Mucosa of gallbladder (tissue), 1 donor: Measurements from ENCODE around the gene CNKSR3. TPM values are rescaled to one million over a fixed set of nuclear protein-coding genes. Genes with fewer than 3 reads are reported as not detected.

Experiments
- DNase-seq: peaks from one replicate; pipeline ENCODE4 v3.0.0-alpha.2; 2020; ENCODE audit warnings: low spot score
- total RNA-seq: library from RNA; stranded (reverse); gene quantifications from one replicate; pipeline ENCODE4 v1.2.1, GENCODE V29; 2021
- donor health status: DM: no; HTN: no; CAD: no.

Gene CNKSR3
- total RNA-seq, 1 donor from 2014 or later = 39.0 TPM

DNA sequence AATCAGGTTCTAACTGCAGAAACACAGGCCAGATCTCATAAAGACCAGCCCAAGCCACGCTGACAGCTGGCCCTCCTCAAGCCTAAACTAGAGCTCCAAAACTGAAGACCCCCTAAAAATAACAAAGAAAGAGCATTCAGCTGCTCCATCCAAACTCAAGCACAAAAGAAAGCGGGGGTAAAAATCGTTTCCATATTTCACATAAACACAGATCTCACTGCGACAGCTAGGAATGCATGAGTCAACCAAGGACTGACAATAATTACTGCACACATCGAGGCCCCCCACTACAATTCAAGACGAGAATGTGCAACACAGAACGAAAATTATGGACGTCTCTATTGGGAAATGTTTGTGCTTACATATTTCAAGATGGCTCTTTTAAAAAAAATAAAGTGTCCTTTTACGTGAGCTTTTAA lies 31.1 kb downstream of the CNKSR3 start:
- no peak for DNase-seq

DNA sequence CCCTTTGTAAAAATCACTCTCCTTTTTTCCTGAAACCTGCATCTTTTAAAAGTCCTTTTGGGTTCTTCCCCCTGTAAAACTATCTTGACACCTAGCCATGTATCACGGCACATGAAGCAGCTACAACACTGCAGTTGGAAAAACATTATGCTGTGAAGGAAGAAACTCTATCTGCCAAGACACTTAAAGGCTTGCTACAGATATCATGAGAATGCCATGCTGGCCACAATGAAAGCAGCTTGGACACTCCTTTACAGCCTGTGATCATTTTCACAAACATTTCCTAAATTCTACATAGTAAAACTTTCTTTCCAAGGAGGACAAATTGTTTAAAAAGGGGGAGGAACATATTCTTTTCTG lies 31.8 kb downstream of the CNKSR3 start:
- DNase-seq = no peak

DNA sequence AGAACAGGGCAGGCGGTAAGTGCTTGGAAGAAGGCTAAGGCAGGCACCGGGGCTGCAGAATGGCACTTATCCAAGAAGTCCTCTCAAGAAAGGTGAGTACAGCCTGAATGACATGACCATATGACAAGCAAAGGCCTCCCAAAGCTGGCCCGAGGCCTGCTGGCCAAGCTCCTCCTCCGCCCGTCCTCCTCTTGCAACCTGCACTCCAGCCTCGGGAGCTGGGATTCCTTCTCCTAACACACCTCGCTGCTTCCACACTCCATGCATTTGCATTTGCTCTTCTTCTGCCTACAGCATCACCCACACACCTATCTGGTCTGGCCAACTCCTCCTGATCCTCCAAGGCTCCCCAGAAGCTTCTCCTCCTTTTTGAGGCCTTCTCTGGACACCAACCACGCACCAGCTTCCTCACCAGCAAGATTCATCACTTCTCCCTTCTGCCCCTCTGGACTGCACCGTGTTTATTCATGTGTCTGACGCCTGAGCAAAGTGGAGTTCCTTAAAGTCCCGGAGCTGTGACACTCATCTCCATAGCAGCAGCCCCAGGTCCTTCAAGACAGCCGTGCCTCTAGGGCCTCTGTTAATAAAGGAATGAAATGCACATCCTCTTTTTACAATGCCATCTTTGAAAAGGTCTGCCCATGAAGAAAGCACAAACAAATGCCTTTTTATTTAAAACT lies 32.3 kb downstream of the CNKSR3 start:
- no peak for DNase-seq

DNA sequence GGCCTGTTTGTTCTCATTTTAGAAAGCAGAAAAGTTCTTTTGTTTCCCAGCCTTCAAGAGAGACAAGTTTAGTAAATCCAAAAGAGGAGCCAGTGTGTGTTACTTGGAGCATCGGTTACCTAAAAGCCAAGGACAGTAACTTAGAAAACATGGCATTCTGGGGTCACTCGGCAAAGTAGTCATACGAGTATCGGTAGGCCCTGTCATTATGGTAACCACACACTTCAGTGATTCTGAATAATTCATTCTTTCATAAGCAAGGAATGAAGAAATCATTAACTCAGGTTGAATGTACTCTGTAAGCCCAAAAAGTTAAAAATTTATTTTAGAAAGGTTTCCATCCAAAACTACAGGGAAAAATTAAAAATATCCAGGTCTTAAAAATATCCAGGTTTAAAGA lies 34.0 kb downstream of the CNKSR3 start:
- DNase-seq = no peak

DNA sequence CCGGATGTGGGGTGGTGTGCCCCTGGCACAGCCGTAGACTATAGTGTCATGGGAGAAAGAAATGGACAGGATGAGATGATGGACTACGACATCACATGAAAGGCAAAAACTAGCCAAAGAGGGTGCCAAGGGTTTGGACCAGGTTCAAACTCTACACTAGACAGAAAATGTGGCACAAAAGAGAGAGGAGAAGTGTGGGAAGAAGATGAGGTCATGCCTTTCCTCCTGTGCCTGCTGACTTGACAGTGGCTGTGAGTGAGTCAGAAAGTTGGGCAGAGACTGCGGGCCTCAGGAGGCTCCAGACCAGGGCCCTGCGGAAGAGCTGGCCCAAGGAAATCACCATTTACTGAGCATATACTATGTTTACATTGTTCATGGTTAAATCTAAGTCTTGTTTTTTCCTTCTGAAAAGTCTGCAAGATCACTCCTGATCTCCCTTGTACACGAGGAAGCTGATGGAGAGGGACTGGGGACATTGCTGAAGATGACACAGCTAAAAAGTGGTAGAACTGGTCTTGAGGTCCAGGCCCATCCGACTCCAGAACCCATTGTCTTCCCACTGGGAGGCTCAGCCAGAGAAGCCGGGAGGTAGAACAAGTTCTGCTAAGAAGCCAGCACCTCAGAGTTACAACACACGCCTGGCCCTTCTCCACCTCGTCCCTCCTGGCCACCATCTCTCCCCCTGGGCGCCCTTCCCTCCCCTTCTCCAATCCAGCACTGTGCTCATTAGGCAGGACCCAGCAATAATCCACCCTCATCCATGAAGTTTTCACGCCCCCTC lies 35.6 kb downstream of the CNKSR3 start:
- no peak for DNase-seq

DNA sequence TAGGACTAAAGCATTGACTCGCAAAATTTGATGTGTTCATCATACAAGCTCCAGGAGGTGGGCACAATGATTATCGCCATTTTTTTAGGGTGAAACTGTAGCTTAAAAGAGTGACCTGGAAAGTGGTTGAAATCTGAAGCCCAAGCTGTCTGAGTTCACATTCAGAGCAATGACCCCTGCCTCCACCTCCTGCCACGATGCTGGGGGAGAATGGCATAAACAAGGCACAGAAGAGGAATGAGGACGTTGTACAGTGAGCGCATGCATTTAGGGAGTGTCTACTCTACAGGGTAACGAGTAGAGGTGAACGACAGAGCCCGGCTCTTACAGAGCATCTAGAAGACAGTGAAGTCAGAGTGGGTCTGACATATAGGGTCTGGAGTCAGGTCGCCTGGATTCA lies 37.2 kb downstream of the CNKSR3 start:
- no peak for DNase-seq

DNA sequence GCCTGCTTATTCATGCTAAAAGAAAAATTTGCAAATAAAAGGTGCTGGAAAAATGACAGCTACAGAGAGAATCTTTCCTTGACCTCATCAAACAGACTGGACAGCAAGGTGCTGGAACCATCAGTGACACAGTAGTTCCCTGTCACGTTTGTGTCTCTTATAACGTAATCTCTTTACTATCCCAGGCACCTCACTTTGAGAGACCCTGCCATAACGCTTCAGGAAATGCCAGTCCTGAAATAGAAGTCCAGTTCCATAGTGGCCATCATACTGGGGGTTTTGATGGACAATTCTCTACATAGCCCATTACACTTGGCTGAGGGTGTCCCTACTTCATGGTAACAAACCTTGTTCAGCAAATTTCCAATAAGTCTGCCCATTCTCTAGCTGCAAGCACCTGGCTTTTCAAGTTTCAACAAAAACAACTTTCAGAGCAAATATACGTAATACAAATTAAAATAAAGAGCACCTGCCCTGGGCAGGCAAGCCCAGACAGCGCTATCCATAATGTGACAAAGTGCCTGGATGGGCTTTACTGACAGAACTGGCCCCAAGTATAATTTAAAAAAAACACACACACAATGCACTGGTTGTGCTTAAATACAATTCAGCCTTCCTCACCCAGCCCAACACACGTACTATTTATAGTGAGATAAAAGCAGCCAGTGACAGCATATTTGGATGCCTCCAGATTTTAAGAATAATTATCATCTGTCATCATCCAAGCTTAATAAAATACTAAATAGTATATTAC lies 38.7 kb downstream of the CNKSR3 start:
- DNase-seq = no peak

DNA sequence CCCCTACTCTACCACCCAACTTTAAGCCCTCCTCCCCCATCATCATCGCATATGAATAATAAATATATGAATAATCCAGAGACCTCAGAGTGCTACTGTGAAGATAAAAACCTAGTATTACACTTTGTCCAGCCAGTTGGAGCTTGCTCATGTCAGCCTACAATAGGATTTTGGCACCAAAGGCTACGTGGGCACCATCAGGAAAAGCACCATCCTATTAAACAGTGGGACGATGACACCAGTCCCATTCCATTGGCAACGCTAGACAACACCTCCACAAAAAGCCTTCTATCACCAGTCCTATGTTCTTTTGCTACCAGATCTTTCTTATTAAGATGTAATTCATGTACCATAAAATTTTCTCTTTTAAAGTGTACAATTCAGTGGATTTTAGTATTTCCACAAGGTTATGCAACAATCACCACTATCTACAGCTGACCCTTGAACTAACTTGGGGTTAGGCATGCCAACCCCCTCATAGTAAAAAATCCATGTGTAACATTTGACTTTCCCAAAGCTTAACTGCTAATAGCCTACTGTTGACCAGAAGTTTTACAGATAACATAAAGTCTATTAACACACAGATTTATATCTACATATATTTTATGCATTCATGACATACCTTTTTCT lies 41.1 kb downstream of the CNKSR3 start:
- no peak for DNase-seq

DNA sequence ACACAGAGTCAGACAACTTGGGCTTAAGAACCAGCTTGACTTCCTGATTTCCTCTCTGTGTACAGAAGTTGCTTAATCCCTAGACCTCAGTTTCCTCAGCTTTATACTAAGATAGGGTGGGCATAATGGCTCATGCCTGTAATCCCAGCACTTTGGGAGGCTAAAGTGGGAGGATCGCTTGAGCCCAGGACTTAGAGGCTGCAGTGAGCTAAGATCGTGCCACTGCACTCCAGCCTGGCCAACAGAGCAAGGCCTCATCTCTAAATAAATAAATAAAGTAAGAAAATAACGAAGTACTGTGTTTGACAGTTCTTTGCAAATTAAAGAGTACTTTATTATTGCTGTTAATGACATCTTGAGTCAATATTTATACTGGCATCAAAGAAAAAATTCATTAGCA lies 41.7 kb downstream of the CNKSR3 start:
- DNase-seq = no peak

DNA sequence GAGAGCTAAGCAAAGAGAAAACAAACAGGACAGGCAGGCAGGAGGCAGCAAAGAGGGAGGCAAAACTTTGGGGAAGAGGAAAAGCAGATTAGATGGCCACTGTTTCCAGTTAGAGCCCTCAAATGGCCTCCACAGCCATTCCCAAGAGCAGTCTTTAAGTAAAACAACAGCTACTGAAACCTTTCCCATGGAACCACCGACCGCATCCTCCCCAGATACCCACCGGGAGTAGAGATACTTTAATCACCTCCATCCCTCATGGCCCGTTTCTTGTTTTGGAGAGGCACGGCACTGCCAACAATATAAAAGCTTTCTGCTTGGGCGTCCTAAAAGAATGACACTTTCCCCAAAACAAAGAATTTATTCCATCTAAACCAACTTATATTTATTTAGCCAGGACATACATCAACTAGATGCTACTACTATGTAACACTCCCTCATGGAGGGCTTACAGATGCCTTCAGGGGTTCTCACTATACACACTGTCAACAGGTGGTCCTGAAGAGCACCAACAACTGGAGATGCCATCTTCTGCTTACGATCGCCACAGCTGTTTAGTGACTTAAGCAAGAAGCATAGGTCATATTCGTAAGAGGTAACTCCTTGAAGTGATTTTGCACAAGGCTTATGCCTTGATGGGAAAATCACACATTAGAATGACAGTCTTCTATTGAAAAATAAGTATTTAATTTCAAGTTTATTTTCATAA lies 43.4 kb downstream of the CNKSR3 start:
- DNase-seq = no peak

DNA sequence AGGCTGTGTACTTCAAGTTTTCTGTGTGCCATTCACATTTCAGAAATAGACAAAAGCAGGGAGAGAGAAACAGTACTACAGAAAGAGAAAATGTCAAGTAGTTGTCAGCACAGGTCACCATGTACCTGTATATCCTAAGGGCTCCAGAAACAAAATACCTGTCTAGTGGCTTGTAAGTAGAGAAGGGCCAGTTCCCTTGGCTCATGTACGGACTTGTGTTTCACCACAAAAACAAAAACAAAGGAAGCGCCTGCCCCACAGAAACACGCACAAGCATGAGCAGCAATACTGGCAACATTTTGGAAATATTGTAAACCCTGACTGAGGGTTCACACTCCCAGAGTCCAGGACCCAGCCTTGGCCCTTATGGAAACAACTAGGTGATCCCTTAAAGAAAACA lies 44.3 kb downstream of the CNKSR3 start:
- DNase-seq = no peak

DNA sequence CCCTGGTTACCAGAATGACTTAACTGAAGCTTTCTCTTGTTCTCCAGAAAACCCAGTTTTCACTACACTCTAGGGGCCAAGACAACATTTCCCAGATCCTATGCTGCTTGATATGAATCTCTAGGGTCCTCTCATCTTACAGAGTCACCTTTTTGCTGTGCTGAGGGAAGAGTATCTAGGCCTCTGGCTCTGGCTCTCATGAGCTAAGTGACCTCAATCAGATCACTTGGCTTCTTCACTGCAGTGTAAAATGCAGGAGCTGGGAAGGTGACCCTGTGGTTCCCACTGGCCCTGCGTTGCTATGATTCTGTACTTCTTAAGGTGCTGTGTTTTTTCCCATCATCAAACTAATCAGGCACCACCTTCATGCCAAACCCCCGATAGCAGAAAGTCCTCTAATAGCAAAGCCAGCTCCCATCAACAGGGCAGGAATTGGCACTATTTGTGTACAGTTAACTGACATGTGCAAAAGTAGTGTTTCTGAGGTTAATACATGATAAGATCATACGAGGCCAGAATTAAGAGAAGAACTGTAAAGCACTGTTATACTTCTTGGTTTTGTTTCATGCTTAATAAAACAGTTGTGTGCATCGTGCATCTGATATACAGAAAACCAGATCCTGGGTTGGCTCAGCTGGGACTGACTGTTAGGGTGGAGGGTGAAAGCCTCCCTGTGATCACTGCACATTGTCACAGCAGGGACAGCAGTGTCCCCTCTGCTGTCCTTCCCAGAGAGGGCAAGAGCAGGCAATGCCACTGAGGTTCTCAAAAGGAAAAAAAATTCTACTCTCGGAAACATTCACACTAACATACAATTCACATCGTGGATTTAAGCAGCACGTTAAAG lies 46.7 kb downstream of the CNKSR3 start:
- no peak for DNase-seq

DNA sequence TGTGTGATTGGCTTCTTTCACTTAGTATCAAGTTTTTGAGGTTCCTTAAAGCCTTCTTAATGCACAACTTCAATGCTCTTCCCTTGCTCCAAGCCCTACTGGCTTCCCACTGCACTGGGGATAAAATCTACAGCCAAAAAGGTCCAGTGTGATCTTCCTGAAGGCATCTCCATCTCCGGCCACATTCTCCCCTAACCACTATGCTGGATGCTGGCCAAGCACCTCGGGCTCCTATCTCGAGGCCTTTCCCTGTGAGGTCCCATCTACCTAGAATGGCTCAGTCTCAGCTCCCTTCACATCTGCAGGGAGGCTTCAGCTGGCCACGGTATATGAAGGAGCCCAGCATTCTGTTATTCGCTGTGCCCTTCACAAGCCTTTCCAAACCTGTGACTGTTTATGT lies 48.1 kb downstream of the CNKSR3 start:
- no peak for DNase-seq

DNA sequence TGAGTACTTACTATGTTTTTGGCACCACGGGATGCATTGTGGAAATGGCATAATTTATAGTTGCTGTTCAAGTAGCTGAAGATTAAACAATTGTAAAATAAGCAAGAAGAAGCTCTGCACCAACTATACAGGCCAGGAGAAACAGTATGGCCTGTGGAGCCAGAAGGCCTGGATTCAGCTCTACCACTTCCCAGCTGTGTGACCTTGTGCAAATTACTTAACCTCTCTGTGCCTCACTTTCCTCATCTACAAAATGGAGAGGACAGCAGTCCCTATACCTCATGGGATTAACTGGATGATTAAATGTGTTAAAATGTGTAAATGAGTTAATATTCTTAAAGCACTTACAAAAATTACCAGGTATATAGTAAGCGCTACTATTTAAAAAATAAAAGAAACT lies 49.1 kb downstream of the CNKSR3 start:
- DNase-seq = no peak

DNA sequence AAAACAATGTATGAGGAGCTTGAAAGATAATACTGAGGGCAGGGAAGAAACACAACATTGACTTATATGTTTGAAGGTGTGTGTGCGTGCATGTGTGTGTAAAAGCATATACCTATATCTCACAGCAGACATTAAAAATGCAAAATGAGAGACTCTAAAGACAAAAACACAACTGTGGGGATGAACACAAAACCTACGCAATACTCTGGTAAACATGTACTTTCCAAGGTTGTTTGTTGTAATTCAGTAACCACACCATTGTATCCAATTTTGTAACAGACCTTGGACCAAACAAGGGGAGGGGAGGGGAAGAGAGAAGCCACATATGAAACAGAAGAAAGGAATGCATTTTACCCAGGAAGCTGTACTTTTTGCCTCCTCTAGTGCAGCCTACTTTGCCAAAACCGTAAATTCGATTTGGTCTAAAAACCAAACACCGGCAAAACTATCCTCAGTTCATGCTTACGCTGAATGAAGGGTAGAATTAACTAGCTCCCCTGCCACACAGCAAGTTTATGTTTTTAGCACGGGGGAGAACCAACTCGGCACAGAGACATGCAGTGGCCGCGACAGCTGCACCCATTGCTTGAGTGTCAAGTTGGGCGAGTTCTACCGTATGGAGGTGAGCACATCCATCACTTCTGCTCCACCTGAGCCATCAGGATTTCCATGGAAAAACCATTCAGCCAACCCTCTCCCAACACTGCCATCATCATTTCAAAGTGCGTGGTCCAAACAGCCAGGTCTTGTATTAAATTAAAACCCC lies 50.0 kb downstream of the CNKSR3 start:
- no peak for DNase-seq

DNA sequence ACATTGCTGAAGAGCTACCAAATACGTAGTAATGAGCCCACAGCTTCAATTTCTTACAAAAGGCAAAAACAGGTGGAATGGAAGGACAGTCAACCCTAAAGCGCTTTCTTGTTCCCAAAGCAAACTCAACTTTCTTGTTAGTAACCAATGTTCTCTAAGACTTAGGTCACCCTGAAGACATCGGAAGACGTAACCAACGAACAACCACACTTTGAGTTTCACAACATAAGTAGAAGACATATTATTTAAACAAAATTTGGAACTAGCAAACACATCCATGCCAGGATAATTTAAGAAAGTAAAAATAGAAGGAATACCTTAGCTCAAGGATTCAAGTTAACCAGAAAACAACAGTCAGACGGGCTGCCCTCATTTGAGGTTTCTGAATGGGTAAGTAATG lies 51.0 kb downstream of the CNKSR3 start:
- no peak for DNase-seq

DNA sequence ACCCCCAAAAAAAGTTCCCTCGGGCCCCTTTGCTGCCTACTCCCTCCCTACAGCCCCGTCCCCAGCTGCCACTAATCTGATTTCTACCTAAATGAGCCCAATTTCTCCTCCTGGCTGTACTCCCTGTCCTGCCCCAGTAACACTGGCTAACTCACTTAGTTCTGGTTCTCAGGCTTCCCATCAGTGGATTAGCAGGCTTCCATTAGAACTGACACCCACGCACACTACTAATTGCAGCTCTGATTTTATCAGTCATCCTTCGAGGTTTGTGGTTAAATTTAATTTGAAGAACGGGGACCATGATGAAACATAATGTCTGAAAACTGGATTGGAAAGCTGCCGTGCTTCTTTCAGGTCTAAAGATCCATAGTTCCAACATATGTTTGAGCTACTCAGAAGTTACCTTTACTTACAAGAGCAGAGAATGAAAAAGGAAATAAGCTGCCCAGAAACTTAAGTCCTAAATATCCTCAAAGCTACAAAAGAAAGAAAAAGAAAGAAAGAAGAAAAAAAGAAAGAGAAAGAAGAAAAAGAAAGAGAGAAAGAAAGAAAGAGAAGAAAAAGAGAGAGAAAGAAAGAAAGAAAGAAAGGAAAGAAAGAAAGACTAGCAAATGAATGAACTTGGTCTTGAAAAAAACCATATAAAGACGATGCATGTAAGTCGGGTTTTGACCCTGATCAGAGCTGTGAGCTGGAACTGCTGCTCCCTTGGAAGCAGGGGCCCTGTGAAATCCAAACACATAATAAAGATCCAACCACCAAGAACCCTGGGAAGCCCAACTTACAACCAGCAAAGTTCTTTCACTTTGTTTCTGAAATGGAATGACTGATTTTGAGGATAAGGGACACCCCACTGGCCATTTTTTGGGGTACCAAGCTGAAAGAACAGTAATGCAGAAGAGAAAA lies 51.7 kb downstream of the CNKSR3 start:
- no peak for DNase-seq

DNA sequence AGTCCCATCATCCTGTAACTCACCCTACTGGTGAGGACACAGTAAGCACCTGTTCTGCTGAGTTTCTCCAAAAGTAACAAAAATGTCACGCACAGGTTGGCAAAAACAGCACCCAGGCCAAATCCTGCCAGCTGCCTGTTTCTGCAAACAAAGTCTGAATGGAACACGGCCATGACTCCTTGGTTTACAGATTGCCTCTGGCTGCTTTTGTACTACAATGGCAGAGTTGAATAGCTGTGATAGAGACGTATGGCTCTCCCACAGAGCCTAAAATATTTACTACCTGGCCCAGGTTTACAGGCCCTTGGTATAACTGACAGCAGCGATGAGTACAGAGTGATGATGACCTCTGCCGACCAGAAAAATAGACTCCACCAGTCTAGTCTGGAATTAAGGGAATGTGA lies 52.6 kb downstream of the CNKSR3 start:
- DNase-seq = no peak
